HepG2 (cell line): ENCODE results near the gene PMEPA1. TPM values are rescaled to one million over a fixed set of nuclear protein-coding genes. Genes with fewer than 3 reads are reported as not detected.

Source experiments
- TEAD2 ChIP-seq: sonication (generic); formaldehyde crosslinking; IDR thresholded peaks from 2 replicates; pipeline ENCODE4 v1.9.0; 2021; ENCODE audit warnings: missing genetic modification reagents
- ZNF263 ChIP-seq: sonication (generic); formaldehyde crosslinking; IDR thresholded peaks from 2 replicates; pipeline ENCODE4 v1.4.0; 2020; ENCODE audit warnings: missing genetic modification reagents
- polyA plus RNA-seq, 8 experiments: library from polyadenylated mRNA; depleted of rRNA in 3 of 8; stranded (reverse) in 7 of 8; unstranded in 1 of 8; fragments of >200 nt; fragmentation: Illumina TruSeq in 4 of 8; extraction: Trizol in 4 of 8; gene quantifications; 2 replicates each; pipeline versions ENCODE4 v1.2.1 to v1.2.3, GENCODE V29; 2011 to 2016; ENCODE audit warnings: low read depth in 4 of 8, missing spikeins in 1 of 8, mixed read lengths in 1 of 8; ENCODE audit not compliant: insufficient read depth in 1 of 8
- total RNA-seq, 5 experiments: library from RNA; depleted of rRNA; stranded (reverse); fragments of >200 nt; fragmentation: Illumina TruSeq; extraction: Trizol; gene quantifications; 2 replicates each; pipeline ENCODE4 v1.2.3, GENCODE V29; 2016; ENCODE audit warnings: low read depth in 1 of 5
- TF ChIP-seq, protein P1 (sequence below), 2 experiments: sonication (generic) in 1 of 2; formaldehyde crosslinking in 1 of 2; IDR thresholded peaks; 2 replicates each; pipeline versions ENCODE4 v1.6.1 to v1.9.0; 2014 to 2022; ENCODE audit warnings: antibody characterized with exemption in 1 of 2, borderline replicate concordance in 1 of 2, inconsistent platforms in 1 of 2, low read depth in 1 of 2, missing genetic modification reagents in 1 of 2
- TF ChIP-seq, protein P2 (sequence below): sonication (generic); formaldehyde crosslinking; IDR thresholded peaks from 2 replicates; pipeline ENCODE4 v1.4.0; 2020; ENCODE audit warnings: mild to moderate bottlenecking, low read depth, missing genetic modification reagents

PMEPA1 gene
- total and polyA plus RNA-seq, 2 of the 13 experiments (the other 11 are each of a cell fraction or from before 2014, with no cell fraction given): not detected

DNA sequence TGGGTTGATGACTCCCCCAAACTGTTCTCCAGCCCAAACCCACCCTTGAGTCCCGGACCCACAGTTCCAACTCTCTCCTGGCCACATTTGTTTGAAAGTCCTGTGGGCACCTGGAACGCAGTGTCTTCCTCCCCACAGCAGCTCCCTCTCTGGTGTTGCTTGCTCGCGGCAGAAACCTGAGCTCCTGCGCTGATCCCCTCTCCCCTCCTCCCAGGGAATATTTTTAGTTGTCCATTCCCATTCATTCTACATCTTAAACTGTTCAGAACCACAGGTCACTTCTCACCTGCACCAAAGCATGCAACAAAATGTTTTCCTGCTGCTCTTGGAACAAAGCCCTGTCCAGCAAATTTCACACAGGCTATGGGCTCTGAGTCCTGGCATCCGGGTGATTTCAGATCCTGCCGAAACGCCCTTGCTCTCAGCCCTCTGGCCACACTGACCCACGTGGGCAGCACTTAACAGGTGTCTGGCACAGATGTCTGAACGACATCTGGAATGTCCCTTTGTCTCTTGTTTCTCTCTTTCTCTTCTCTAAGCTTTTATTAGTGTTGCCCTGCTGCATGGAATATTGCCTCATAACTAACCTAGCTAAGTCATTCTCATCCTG, 27.0 kb upstream of the PMEPA1 start (continued):
- TF ChIP-seq, protein P1, sequence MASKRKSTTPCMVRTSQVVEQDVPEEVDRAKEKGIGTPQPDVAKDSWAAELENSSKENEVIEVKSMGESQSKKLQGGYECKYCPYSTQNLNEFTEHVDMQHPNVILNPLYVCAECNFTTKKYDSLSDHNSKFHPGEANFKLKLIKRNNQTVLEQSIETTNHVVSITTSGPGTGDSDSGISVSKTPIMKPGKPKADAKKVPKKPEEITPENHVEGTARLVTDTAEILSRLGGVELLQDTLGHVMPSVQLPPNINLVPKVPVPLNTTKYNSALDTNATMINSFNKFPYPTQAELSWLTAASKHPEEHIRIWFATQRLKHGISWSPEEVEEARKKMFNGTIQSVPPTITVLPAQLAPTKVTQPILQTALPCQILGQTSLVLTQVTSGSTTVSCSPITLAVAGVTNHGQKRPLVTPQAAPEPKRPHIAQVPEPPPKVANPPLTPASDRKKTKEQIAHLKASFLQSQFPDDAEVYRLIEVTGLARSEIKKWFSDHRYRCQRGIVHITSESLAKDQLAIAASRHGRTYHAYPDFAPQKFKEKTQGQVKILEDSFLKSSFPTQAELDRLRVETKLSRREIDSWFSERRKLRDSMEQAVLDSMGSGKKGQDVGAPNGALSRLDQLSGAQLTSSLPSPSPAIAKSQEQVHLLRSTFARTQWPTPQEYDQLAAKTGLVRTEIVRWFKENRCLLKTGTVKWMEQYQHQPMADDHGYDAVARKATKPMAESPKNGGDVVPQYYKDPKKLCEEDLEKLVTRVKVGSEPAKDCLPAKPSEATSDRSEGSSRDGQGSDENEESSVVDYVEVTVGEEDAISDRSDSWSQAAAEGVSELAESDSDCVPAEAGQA (IDR thresholded peaks at IDR 0.05; ENCODE audit: low read depth): no peak
- TF ChIP-seq, protein P1 (CRISPR knock-in tag; IDR thresholded peaks at IDR 0.05; ENCODE audit: borderline replicate concordance): no peak
- TF ChIP-seq TEAD2 (no peak), ZNF263 (no peak)
- TF ChIP-seq, protein P2, sequence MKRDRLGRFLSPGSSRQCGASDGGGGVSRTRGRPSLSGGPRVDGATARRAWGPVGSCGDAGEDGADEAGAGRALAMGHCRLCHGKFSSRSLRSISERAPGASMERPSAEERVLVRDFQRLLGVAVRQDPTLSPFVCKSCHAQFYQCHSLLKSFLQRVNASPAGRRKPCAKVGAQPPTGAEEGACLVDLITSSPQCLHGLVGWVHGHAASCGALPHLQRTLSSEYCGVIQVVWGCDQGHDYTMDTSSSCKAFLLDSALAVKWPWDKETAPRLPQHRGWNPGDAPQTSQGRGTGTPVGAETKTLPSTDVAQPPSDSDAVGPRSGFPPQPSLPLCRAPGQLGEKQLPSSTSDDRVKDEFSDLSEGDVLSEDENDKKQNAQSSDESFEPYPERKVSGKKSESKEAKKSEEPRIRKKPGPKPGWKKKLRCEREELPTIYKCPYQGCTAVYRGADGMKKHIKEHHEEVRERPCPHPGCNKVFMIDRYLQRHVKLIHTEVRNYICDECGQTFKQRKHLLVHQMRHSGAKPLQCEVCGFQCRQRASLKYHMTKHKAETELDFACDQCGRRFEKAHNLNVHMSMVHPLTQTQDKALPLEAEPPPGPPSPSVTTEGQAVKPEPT (CRISPR knock-in tag): no peak
